D721Med (cell line): ENCODE data around the gene CNTNAP5.

Source experiments
- DNase-seq: peaks from one replicate; pipeline ENCODE4 v3.0.0; 2011; ENCODE audit warnings: low spot score; ENCODE audit not compliant: insufficient read length
- FAIRE-seq: peaks from 2 replicates; lab custom pipeline; 2011; peaks lifted over from hg19 to GRCh38; lab: Jason Lieb, UNC
- CTCF ChIP-seq: IDR thresholded peaks from 2 replicates; pipeline ENCODE4 v1.5.1; 2012; ENCODE audit warnings: mild to moderate bottlenecking, control low read depth; ENCODE audit not compliant: insufficient read depth; ENCODE audit errors: missing control alignments

The CNTNAP5 gene

GRCh38 chr2:124756048-124756447 is 731.0 kb downstream of the CNTNAP5 start:
- no peak for FAIRE-seq
- DNase-seq: no peak
- no peak for TF ChIP-seq CTCF

GRCh38 chr2:124762388-124762787 is 737.3 kb downstream of the CNTNAP5 start:
- FAIRE-seq: no peak
- DNase-seq: no peak
- no peak for TF ChIP-seq CTCF

GRCh38 chr2:124763611-124764010 is 738.5 kb downstream of the CNTNAP5 start:
- FAIRE-seq: no peak
- no peak for TF ChIP-seq CTCF
- DNase-seq: no peak

GRCh38 chr2:124774781-124775180 is 749.7 kb downstream of the CNTNAP5 start:
- DNase-seq (no peak), FAIRE-seq (no peak)
- TF ChIP-seq CTCF: no peak

GRCh38 chr2:124776332-124776731 is 751.2 kb downstream of the CNTNAP5 start:
- DNase-seq (no peak), FAIRE-seq (no peak)
- TF ChIP-seq CTCF: no peak

- DNase-seq (no peak), FAIRE-seq (no peak)
- TF ChIP-seq CTCF: no peak
Observed at GRCh38 chr2:124778076-124778475, 753.0 kb downstream of the CNTNAP5 start.

GRCh38 chr2:124796647-124797046 is 771.6 kb downstream of the CNTNAP5 start:
- no peak for TF ChIP-seq CTCF
- FAIRE-seq: no peak
- no peak for DNase-seq
